ENCODE results near the gene SLC25A29.

GRCh38 chr14:100281286-100282082, 24.8 kb downstream of the SLC25A29 start:
- TF ChIP-seq CTCF (IDR thresholded peaks at IDR 0.05) (no peak), POLR2AphosphoS5 (IDR thresholded peaks at IDR 0.05) (no peak)

Data from gastroesophageal sphincter (tissue), 3 donors.